SKM-1 (cell line): ENCODE results near the gene SULT1C3.

Source experiments
- DNase-seq: peaks from one replicate; lab custom pipeline; 2025; ENCODE audit not compliant: unreplicated experiment; lab: John Stamatoyannopoulos, UW

The SULT1C3 gene

DNA sequence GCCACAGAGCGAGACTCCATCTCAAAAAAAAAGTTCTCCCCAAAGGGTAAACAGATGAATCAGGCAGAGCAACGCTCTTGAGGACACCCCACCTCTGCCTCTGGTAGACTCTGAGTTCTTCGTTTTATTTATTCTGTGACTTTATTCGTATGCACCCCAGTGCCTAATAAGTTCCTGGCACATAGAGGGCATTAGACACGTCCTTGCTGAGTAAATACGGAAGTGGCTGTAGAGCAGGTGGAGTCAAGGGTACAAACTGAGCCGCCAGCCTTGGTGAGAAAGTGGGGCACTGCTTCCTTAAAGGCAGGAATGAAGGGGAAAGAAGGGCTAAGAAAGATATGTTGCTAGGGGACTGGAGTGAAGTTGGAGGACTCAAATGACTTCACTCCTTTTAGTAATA lies 61.8 kb downstream of the SULT1C3 start:
- no peak for DNase-seq

DNA sequence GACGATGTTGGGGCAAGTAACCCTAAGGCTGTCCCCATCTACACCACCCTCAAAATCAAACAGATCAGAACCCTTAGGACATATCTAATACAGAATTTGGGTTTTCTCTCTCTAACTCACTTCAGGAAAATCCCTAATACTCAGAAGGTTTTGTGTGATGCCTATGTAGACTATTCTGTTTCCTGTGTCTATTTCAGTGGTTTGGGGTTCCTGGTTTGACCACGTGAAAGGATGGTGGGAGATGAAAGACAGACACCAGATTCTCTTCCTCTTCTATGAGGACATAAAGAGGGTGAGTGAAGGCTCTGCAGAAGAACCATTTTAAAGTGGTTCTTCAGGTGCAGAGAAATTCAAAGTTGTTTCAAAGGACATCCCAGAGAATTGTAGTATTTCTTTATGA lies 65.2 kb downstream of the SULT1C3 start:
- no peak for DNase-seq

DNA sequence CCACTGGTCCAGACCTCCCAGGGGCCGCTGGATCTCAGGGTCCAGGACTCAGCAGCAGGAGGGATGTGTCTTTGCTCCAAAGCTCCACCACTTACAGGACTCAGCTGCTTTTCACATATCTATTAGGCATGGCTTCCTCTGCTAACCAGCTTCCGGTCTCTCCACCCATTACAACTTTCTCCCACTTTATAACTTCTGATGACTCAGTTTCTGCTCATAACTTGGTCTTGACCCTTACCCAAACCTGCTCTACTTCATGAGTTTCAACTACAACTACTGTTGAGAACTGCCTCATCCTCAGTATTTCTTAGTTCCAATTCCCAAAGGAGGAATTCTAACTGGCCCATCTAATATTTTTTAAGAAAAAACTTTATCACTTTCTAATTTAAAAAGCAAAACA lies 66.1 kb downstream of the SULT1C3 start:
- no peak for DNase-seq

DNA sequence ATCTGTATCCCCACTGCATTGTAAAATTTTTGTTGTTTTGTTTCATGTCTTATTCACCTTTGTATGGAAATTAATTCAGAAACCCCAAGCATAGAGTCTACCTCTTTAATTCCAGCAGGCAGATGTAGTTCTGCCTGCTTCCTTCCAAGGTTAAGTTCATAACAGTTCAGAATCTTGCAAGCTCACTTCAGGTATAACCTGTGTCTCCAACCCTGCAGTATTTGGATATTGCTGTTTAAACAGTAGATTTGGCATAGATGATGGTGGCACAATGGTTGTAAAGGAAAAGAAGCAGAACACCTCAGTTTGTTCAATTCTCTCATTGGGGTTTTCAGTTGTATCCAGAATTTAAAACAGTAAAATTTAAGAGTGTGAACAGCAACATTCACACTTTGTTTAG lies 70.1 kb downstream of the SULT1C3 start:
- DNase-seq, result no peak
